ENCODE measurements around the gene IGF1R.

IGF1R gene

DNA sequence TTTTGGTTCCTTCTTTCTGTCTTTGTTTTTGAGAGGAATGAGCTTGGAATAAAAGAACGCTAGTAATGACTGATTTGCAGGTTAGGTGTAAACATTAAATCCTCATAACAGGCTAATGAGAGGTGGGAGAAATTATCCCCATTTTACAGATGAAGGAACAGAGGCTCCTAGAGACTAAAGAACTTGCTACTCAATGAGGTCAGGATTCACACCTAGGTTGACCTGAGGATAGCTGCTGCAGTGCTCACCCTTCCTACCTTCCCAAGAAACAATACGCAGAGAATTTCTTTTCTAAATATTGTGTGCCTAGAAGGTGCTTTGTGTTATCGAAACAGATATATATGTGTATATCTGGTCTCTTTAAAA lies 106.3 kb downstream of the IGF1R start:
- DNase-seq: no peak

DNA sequence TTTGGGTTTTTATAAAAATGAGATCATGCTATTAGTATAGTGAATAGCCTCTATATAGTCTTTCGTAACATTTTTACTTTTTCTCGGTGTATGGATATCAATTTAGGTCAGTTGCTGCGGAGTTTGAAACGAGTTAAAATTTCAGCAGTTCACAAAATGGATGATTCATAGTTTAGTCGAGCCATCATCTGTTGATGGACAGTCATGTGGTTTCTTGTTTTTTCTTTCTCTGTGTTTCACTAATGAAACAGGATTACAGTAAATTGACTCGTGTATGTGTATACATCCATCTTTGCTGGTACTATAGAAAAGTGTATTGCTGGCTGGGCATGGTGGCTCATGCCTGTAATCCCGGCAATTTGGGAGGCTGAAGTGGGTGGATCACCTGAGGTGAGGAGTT lies 106.8 kb downstream of the IGF1R start:
- DNase-seq: no peak

- no peak for DNase-seq
These were observed 107.4 kb downstream of the IGF1R start for GRCh38 chr15:98755781-98756180.

DNA sequence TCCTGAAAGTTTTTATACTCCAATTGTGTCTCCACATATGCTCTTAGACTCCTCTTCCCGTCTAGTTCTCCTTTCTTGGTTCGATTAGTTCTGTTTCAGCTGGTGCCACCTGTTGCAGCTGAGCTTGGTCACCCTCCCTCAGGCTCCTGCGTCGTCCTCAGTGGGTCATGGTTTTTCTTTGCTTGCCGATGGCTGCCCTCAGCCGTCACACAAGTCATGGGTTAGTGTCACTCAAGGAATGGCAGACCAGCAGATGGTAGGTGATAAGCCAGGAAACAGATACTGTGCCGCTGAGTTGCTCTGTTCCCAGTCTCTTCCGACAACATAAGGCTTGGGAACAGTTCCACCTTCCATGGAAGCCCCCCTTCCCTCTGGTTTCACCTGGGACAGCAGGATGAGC lies 109.9 kb downstream of the IGF1R start:
- DNase-seq: no peak

DNA sequence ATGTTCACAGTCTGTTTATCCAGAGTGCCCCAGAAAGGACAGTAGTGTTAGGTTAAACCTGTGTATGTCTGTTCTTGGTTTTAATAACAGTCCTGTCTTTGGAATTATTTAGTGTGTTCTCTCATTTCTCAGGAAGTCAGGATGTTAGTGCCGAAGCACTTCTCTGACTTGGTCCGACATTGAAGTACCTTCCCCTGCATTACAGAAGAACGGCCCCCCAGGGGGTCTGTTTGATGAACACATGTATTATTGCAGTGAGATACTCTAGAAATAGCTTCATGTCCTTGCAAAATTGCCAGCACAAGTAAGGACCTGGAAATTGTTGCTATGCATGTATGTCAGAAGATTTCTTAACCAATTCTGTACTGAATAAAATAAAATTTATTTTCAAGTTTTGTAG lies 110.9 kb downstream of the IGF1R start:
- DNase-seq: no peak

- DNase-seq: no peak
These were observed 111.9 kb downstream of the IGF1R start for GRCh38 chr15:98760112-98760826.

DNA sequence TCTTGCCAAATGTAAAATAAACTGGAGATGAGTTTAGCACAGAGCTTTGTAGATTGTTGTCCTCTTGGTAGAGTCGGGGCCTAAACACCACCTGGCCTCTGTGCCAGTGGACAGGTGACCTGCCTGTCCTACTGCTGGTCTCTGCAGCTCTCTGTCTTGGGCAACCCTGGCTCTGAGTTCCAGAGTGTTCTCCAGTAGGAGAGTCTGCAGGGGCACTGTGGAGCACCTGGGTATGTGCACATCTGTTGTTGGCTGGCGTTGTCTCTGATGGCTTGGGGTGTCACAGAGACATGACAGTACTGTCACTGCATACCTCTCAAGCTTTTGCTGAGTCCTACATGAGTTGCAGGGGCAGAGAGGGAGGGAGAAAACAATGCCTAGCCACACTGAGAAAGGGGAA lies 112.6 kb downstream of the IGF1R start:
- DNase-seq: no peak

- DNase-seq: no peak
These were observed 114.8 kb downstream of the IGF1R start for GRCh38 chr15:98763179-98763578.

DNA sequence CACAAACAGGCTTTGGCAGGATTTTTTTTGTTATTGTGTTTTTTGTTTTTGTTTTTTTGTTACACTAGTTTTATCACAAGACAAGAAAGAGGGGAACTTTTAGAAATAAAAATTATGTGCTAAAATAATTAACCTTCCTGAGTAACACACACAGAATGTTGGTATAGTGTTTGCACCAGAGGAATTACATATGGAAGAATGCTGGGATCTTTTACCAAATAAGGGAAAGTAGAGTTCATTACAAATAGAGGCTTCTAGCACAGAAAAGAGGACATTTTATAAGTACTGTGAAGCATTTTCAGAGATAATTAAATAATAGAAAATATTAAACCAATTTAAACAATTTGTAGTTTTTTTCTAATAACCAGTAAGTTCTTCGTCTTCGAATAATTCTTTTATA lies 116.0 kb downstream of the IGF1R start:
- DNase-seq: no peak

- no peak for DNase-seq
These were observed 117.3 kb downstream of the IGF1R start for GRCh38 chr15:98765610-98766009.

GRCh38 chr15:98767692-98768091 lies 119.4 kb downstream of the IGF1R start:
- DNase-seq: no peak

DNA sequence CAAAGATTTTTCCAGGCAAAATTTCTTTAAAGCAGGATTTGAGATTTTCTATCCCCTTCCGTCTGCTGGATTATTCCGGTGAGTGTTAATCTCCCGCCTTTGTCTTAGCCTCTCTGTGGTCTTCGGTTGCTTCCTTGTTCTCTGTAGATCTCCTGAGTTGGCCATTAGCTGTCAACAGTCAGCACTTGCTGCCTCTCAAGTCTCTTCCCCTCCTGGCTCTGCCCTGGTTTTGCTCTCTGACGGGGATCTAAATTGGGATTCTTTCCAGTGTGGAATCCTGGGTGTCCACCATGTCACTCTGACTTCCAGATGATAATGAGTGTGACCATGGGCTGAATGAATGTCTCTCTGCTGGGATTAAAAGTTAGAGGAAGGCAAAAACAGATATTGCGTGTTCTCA lies 121.5 kb downstream of the IGF1R start:
- no peak for DNase-seq

- no peak for DNase-seq
These were observed 122.6 kb downstream of the IGF1R start for GRCh38 chr15:98770984-98771383.

DNA sequence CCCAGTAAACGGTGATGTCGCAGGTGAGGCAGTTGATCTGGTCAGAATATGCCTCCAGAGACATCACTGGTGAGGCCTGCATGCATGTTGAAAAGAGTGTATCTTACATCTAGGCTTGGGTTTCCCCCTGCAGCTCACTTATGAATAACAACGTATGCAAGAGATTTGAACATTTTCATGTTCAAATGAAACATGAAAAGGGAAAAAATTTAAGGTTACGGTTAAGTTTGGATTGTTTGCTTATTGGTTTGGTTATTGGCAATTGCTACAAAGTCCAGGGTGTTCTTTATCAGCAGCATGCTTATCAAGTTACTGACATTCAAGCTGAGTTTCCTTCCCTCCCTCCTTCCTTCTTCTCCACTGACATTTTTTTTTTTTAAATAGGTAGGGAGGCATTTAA lies 123.2 kb downstream of the IGF1R start:
- DNase-seq: no peak

GRCh38 chr15:98772895-98773294 lies 124.6 kb downstream of the IGF1R start:
- DNase-seq: no peak

DNA sequence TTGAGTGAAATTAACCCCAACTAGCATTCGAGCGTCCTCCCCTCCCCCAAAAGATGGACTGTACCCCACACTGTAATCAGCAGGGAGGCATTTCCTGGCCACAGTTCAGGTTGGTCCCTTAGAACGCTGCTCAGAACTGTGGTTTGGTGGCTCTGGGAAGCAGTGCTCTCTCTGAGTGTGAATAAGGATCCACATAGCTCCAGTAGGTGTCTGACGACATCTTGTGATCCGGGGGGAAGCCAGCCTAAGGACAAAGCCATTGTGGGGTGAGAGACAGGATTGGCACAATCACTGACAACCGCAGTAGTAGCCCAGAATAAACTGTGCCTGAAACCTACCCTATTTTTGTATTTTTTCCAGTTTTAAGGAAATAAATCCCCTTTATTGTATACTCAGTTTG lies 125.3 kb downstream of the IGF1R start:
- DNase-seq: no peak

- no peak for DNase-seq
These were observed 126.6 kb downstream of the IGF1R start for GRCh38 chr15:98774756-98775497.

GRCh38 chr15:98775498-98776230 lies 127.3 kb downstream of the IGF1R start:
- no peak for DNase-seq

- no peak for DNase-seq
These were observed 128.4 kb downstream of the IGF1R start for GRCh38 chr15:98776607-98777281.

- DNase-seq: no peak
These were observed 129.1 kb downstream of the IGF1R start for GRCh38 chr15:98777426-98777825.

GRCh38 chr15:98778263-98778959 lies 130.1 kb downstream of the IGF1R start:
- no peak for DNase-seq

DNA sequence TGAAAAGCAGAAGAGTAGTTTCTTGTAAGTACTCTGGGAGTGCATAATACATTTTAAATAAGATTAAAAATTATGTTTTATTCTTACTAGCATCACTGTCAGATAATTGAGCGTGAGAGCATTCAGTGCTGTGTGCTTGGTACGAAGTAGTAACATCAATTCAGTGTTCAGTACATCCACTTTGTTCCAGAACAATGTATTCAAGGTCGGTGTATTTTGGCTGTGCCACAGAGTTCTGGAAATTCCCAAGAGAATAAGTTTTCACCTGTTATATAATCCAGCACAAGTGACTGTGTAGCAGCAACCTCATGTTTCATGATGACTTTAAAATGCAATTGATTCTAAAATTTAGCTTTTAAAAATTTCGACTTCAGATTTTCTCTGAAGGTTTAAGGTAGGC lies 130.6 kb downstream of the IGF1R start:
- no peak for DNase-seq

Data from SHP77 (cell line).